Activated effector memory CD4-positive, alpha-beta T cell treated with anti-CD3 and anti-CD28 coated beads, Interleukin-2, amount 50 U/mL, for 16 hours (primary cell): ENCODE results near the gene CYB5D1.
"Not testable (repeated sequence)": the region's sequence is repeated elsewhere in the genome, so short reads cannot be mapped to it uniquely, and the experiment has no call there.

Experiments used
- DNase-seq: peaks from one replicate; pipeline ENCODE4 v3.0.0-alpha.2; 2020

The CYB5D1 gene

GRCh38 chr17:7857713-7858521 lies at the start of gene CYB5D1:
CYB5D1 (plus strand) TSS chr17:7858003; CDS start chr17:7858135, 132 bp downstream.
- DNase-seq = peak; percentile 95

GRCh38 chr17:7809086-7809790 lies 48.6 kb upstream of the CYB5D1 start:
- DNase-seq = no peak

- DNase-seq = not testable (repeated sequence)
Measured at GRCh38 chr17:7809791-7810343, 47.9 kb upstream of the CYB5D1 start.

- DNase-seq = no peak
Measured at GRCh38 chr17:7811251-7811650, 46.6 kb upstream of the CYB5D1 start.

- DNase-seq = no peak
Measured at GRCh38 chr17:7814969-7815368, 42.8 kb upstream of the CYB5D1 start.

GRCh38 chr17:7816926-7817642 lies 40.7 kb upstream of the CYB5D1 start:
- no peak for DNase-seq

GRCh38 chr17:7817643-7817964 lies 40.2 kb upstream of the CYB5D1 start:
- no peak for DNase-seq

GRCh38 chr17:7818026-7818425 lies 39.8 kb upstream of the CYB5D1 start:
- no peak for DNase-seq

GRCh38 chr17:7818746-7819645 lies 38.8 kb upstream of the CYB5D1 start:
- no peak for DNase-seq

- no peak for DNase-seq
Measured at GRCh38 chr17:7820231-7820630, 37.6 kb upstream of the CYB5D1 start.

GRCh38 chr17:7822126-7822525 lies 35.7 kb upstream of the CYB5D1 start:
- DNase-seq = no peak

GRCh38 chr17:7823581-7824001 lies 34.2 kb upstream of the CYB5D1 start:
- no peak for DNase-seq

- peak; percentile 37 for DNase-seq
Measured at GRCh38 chr17:7824021-7824924, 33.5 kb upstream of the CYB5D1 start.

GRCh38 chr17:7825206-7825990 lies 32.4 kb upstream of the CYB5D1 start:
- DNase-seq = peak; percentile 53

GRCh38 chr17:7830616-7831015 lies 27.2 kb upstream of the CYB5D1 start:
- DNase-seq = peak; percentile 55

- DNase-seq = peak; percentile 50
Measured at GRCh38 chr17:7831233-7831632, 26.6 kb upstream of the CYB5D1 start.

GRCh38 chr17:7832431-7832830 lies 25.4 kb upstream of the CYB5D1 start:
- DNase-seq = no peak

- peak; percentile 59 for DNase-seq
Measured at GRCh38 chr17:7833011-7833794, 24.6 kb upstream of the CYB5D1 start.

- DNase-seq = peak; percentile 95
Measured at GRCh38 chr17:7833795-7834541, 23.8 kb upstream of the CYB5D1 start, which contains the start of gene KDM6B. KDM6B (plus strand) TSS chr17:7834217; CDS start chr17:7845555, 11,338 bp downstream.
